GM19468 (cell line): ENCODE data around the gene LRRN2.

Experiments used
- ATAC-seq: cut with Tn5 transposase; IDR thresholded peaks from one replicate; pipeline ENCODE4 v1.9.1; 2021; ENCODE audit warnings: mild to moderate bottlenecking, moderate library complexity, moderate number of reproducible peaks; ENCODE audit not compliant: unreplicated experiment; ENCODE audit errors: extremely low read depth

LRRN2 gene

DNA sequence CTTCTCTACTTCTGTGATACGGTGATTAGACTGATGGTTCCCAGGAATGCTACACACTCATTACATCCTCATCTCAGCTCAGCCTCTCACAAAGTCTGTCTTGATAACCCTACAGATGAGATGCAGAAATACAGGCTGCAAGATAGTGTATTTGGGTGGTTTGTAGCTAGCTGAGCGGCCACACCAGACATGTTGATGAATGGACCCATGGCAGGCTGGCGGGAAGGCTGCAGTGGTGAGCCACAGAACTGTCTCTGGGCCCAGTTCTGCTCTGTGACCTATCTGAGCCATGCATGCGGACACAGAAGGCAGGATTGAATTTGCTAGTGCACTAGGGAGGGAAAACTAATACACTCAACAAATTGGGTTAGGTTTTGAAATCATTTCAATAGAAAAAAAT is 71.9 kb downstream of the LRRN2 start:
- no peak for ATAC-seq

DNA sequence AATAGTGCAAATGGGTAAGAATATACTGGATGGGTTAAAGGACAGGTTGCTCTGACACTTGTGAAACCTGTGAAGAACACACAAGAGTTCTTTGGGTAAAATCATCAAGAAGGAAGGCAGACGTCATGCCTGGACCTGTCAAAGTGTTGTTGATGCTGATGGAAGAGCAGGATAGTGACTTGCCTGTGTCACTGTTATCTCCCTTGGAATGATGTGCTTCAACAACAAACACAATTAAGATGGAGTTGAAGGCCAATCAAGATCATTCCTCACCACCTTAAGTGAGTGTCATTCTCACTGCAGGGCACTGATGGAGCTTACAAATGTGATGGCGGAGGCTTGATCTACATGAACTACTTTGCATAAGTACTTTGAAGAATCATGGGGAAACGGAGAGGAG is 73.2 kb downstream of the LRRN2 start:
- ATAC-seq: no peak

- no peak for ATAC-seq
Measured at GRCh38 chr1:204611036-204611435, 74.5 kb downstream of the LRRN2 start.

DNA sequence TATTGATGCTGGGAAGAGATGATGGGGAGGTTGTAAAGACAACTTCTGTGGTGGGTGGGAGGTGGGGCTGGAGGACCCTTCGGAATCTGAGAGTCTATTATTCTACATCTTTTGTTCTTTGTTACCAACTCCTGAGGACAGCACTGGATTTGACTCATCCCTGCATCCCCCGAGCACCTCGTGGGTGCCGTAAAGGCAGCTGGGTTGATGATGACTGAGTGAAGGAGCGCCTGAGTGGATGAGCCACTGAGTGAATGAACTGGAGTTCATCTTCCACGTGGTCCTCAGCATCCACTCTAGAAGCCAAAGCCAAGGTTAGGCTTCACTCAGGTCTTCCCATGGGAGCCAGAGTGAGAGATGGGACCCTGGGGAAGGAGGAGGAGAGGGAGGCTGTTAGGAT is 77.6 kb downstream of the LRRN2 start:
- ATAC-seq: no peak

DNA sequence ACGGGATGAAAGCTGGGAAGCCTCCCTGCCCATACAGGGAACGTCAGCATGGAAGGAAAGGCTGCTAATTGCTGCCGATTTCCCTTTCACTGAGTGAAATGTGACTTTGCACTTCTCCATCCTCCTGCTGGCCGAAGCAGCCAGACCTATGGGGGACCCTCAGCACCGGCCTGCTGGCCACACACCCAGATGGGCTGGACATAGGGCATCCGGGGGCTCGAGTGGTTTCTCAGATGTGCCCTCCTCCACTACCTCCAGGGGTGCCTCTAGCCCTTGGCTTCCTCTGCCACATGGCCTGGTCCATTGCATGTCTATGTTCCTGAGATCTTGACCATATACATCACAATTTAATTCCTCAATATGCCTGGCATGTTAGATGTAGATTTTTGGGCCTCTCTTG is 79.7 kb downstream of the LRRN2 start:
- ATAC-seq: no peak

GRCh38 chr1:204602871-204603542 is 82.5 kb downstream of the LRRN2 start:
- ATAC-seq: no peak

GRCh38 chr1:204602111-204602579 is 83.4 kb downstream of the LRRN2 start:
- no peak for ATAC-seq

- ATAC-seq: no peak
Measured at GRCh38 chr1:204600968-204601367, 84.6 kb downstream of the LRRN2 start.

DNA sequence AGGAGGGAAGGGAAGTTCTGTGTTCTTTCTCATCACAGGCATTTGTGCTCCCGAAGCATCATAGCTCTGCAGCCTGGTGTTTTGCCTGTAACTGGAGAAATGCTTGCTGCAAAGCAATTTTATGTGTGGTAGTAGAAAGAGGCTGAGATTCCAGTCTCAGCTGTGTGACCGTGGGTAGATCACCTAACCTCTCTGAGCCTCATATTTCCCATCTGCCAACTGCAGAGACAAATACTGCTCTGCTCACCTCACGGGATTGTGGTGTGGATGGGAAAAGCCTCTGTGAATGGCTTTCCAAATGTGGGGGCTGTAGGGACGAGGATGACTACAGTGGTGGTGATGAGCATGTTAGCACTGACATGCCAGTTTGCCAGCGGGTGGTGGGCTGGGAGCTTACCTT is 85.3 kb downstream of the LRRN2 start:
- no peak for ATAC-seq

GRCh38 chr1:204599596-204599995 is 85.9 kb downstream of the LRRN2 start:
- no peak for ATAC-seq

- no peak for ATAC-seq
Measured at GRCh38 chr1:204599098-204599497, 86.4 kb downstream of the LRRN2 start.

DNA sequence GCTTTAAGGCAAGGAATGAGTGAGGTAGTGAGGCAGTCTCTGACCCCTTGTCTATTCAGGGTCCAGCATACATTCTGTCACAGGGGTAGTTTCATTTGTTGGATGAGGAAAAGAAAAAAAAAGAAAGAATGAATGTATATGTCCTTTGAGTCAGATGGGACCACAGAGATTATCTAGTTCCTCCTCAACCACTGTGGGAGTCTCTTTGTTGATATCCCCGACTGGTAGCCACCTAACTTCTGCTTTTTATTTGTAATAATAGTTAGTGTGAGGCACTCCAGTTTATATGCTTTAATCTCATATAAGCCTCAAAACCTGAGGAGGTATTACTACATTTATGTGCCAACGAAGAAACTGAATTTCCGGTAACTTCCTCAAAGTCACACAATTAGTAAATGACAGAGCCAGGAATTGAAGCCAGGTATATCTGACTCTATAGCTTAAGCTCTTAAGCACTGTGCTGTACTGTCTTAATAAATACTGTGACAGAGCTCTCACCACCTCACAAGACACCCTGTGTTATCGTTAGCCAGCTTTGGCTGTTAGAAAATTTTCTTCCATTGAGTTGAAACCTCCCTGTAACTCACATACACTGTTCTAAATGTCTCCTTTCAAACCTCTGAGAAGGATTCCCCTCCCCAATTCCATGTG is 87.1 kb downstream of the LRRN2 start:
- ATAC-seq: no peak

DNA sequence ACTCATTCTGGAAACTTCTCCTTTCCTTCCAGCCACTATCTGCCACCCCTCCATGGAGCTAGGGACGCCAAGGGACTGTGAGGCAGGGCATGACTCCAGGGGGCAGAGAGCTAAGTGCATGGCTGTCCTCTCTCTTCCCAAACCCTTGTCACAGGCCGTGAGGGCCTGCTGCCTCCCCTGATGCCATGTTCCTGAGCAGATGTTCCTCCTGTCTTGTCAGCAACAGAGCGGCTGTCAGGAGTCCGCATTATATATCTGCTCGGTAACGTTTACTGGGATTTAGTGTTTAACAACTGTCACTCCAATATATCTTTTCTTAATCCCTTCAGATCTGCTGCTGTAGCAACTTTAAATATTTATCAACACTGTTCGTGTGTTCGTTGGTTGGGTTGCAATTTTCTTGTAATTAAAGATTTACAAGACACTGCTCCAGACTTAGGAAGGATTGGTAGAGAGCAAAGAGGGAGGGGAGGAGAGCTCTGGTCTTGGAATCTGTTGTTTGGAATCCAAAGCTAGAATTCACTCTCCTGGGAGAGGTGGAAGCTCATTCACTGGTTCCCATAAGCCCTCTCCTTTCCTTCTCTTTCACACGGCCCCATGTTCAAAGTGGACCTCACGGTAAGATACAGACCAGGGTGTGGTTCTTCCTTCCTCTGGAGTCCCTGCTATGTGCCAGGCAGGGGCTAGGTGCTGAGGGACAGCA is 93.1 kb downstream of the LRRN2 start:
- ATAC-seq: no peak

DNA sequence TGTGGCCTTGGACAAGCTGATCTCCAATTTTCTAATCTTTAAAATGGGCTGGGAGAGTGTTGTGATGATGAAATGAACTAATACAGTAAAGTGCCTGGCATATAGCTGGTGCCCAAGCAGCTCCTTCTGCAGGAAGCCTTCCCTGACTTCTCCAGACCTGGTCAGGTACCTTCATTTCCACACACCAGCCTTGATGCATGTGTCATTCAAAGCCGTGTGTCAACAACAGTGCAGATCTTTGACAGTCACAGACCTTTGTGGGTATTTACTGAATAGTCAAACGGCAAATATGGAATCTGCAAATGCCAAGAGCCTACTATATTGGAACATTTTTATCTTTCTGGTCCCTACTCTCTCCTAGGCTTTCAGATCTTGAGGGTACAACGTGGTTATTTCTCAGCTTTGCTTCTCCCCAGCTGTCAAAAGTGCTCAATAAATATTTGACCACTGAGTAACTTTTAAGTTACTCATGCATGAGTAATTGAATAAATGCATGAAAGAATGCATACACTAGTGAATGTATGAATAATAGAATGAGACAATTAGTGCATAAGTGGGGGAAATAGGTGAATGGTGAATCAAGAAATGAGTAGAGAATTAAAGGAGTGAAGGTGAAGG is 94.0 kb downstream of the LRRN2 start:
- ATAC-seq: no peak

- no peak for ATAC-seq
Measured at GRCh38 chr1:204589409-204590038, 96.0 kb downstream of the LRRN2 start.

DNA sequence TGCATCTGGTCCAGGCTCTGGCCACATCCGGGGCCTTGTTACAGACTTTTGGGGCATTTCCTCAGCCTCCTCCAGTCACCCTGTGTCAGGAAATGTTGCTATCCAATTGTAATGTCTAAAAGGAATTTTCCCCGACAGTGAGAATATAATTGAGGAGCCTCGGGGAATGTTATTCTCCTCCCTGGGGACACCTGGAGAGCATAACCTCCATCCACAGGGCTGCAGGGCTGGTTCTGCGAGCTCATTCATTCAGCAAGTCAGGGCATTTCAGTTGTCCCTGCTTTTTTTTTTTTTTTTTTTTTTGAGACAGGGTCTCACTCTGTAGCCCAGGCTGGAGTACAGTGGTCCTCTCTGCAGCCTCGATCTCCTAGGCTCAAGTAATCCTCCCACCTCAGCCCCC is 96.7 kb downstream of the LRRN2 start:
- no peak for ATAC-seq

GRCh38 chr1:204587621-204588020 is 97.9 kb downstream of the LRRN2 start:
- ATAC-seq: no peak

- no peak for ATAC-seq
Measured at GRCh38 chr1:204584699-204585372, 100.7 kb downstream of the LRRN2 start.

- no peak for ATAC-seq
Measured at GRCh38 chr1:204583909-204584632, 101.5 kb downstream of the LRRN2 start.
